RPMI7951 (cell line): ENCODE measurements around the gene PLXNA4. TPM values are rescaled to one million over a fixed set of nuclear protein-coding genes. Genes with fewer than 3 reads are reported as not detected.
A peak's percentile ranks its signal among the peaks of the same experiment; 100 is the strongest.

ENCODE experiments used
- DNase-seq: peaks from one replicate; pipeline ENCODE4 v3.0.0-alpha.2; 2012; ENCODE audit warnings: low read depth
- total RNA-seq: library from RNA; depleted of rRNA; stranded (reverse); fragments of >200 nt; shearing (Covaris generic); gene quantifications from 2 replicates; pipeline ENCODE4 v1.2.3, GENCODE V29; 2014

The PLXNA4 gene
- total RNA-seq, 1 experiment from 2014 or later = 1.4 TPM

DNA sequence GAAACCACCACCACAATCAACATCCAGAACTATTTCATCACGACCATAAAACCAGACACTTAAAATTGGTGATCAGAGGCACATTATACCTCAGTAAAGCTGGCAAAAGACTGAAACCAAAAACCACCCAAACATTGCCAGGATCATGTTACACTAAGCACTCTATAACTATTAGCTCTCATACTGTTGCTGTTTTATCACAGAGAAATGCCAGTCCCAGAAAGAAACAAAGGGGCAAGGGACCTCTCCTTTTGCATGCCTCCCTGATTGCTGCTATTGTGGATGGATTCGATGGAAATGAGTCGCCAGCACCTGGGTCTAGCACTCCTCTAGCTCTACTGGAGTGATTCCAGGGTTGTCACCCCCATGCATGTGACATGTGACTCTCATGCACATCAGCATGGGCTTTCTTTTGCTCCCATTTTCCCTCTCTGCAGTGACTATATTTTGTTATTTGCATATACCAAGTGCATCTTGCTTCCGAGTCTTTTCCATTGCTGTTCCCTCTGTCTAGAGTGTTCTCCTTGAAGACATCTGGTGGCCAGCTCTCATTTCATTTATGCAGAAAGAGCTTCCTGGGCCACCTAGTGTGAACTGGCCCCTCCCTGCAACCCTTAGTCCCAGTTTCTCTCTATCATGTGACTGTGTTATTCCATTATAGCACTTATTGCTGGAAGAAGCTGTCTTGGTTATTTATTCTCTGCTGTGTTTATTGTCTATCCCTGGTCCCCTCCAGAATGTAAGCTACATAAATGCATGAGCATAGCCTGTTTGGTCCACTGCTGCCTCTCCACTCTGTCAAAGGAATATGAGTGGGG is 300.6 kb downstream of the PLXNA4 start:
- DNase-seq = peak; percentile 67

DNA sequence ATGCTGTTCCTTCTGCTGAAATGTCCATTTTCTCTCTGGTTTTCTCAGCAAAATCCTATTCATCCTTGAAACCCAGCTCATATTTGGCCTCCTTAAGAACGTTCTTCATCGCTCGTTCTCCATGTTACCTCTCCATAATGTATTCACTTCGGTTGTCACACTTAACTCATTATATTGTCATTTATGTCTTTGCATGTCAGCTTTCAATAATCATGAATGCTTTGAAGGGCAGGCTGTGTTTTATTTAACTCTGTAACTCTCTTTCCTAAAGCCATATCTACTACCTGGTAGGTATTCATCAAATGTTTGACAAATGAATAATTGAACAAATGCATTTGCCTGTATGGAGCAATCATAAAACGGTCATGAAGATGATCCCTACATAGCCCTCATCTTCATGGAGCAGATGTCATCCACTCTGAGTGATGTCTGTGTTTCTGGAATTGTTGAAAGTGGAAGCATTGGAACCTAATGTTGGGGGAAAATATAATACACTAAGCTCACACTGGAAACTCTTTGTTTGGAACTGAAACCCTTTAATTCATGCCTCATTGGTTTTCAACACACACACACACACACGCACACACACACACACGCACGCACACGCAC is 303.4 kb downstream of the PLXNA4 start:
- no peak for DNase-seq

- DNase-seq = peak; percentile 44
Observed at GRCh38 chr7:132270517-132270916, 305.8 kb downstream of the PLXNA4 start.

DNA sequence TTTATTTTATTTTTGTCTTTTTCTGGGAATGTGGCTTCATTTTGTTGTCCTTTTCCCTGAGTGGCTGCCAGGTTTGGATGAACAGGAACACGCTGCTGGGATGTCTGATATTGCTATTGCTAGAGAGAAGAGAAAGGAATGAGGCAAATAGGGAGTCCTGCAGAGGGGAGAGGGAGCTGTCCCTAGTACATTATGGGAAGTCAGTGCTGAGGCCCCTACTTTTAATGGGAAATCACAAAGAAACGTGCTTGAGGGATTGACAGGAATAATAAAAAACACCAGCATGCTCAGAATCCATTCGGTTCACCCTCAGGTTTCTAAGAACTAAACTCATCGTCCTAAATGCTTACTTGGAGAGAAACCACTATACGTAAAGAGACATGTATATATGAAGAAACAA is 306.6 kb downstream of the PLXNA4 start:
- no peak for DNase-seq

GRCh38 chr7:132263151-132263550 is 313.1 kb downstream of the PLXNA4 start:
- no peak for DNase-seq

- DNase-seq = no peak
Observed at GRCh38 chr7:132262160-132262470, 314.2 kb downstream of the PLXNA4 start.

- peak; percentile 16 for DNase-seq
Observed at GRCh38 chr7:132261327-132262159, 314.7 kb downstream of the PLXNA4 start.

DNA sequence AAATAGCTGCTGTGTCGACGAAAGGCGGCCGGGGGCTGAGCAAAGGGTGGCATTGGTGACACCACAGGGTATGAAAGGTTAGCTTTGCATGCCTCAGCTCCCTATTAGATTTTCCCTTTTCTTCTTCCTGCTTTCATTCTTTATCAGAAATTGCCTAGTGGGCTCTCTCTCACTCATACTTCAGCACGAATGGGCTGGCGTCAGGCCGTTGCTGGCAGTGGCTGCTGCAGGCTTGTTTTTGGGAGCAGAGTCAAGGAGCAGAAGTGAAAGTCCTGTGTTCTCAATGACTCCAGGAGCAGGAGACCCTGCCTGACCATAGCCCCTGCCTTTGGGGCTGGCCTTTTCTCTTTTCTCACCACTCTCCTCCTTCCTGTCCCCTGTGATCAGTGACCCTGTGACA is 318.0 kb downstream of the PLXNA4 start:
- DNase-seq = no peak

DNA sequence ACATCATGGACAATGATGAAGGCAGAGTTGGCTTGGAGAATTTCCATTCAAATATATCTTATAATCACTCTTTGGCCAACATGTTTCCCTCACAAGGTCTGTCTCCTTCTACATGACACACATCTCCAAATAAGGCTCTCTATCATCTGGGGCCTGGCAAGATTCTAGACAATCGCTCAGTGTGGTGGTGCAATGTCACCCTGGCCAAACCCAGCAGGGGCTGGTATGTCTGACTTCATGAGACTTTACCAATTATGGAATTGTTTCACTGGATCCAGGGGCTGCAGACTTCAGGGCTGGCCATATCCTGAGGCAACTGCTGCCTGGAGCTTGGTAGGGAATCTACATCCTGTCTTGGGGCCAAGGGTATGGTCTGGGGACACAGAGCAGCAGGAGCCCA is 319.0 kb downstream of the PLXNA4 start:
- no peak for DNase-seq

DNA sequence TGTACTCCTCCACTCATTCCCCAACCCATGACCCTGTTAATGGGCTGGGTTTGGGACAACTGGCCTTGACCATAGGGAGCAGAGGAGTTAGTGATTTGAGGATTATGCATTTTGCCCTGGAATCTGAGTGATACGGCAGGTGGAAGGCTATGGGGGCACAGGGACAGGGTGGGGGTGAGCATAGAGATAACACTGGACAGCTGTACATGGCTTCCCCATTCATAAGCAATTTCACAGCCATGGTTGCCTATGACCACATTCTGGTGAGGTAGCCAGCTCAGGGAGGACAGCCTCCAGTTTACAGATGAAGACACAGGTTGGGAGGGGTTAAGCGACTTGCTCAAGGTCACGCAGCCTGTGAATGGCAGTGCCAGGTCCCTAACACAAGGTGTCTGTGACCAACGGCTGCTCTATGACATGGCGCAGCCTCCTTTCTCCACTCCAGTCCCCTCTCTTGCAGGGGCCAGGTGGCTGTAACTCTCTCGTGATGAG is 319.5 kb downstream of the PLXNA4 start:
- no peak for DNase-seq

GRCh38 chr7:132255898-132256297 is 320.4 kb downstream of the PLXNA4 start:
- DNase-seq = peak; percentile 22

GRCh38 chr7:132255115-132255797 is 321.0 kb downstream of the PLXNA4 start:
- no peak for DNase-seq

- no peak for DNase-seq
Observed at GRCh38 chr7:132254455-132254854, 321.8 kb downstream of the PLXNA4 start.

DNA sequence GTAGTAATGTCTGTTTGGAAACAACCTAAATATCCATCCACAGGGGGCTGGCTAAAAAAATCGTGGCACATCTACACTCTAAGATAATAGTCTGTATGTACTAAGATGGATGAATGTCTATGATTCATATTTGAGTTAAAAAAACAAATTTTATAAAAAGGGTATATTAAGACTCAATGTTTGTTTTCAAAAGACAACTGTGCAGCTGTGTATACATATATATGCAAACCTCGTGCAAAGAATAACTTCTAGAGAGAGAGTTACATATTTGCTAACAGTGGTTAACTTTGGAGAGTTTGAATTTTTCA is 323.5 kb downstream of the PLXNA4 start:
- DNase-seq = no peak

GRCh38 chr7:132251327-132251659 is 325.0 kb downstream of the PLXNA4 start:
- peak; percentile 48 for DNase-seq

DNA sequence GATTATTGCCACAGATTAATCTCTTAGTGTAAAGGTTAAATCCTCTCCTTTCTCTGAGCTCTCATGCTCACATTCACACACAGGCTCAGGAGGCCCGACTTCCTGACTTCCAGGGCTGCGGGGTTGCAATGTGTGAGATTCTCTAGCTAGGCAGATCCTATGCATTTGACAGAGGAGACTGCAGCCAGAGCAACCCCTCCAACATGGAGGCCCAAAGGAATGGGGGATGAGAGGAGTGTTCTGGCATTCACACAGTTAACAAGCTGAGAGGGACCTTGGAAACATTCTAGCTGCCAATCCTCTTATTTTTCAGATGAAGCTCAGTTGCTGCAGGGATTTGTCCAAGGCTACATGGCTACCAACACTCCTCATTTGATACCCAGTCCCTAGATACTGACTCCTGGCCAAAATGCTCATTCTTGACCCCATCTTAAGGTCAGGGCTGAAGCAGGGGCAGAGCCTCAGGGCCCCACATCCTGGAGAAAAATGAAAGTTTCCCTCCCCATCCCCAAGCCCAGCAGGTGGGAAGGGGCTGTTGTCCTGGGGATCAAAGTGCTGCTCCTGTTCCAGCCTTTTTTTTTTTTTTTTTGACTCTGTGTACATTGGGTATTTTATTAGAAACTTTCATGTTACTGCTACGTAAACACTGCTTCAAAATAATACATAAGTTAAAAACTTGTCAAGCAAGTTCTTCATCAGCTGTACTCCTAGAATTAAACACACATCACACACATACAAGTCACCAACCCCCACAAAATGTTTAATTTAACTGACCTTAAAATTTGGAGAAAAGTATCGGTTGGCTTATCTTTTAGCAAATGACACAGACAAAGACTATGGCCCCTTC is 325.6 kb downstream of the PLXNA4 start:
- DNase-seq = no peak

GRCh38 chr7:132249256-132249971 is 326.9 kb downstream of the PLXNA4 start:
- DNase-seq = peak; percentile 20

GRCh38 chr7:132248841-132249240 is 327.4 kb downstream of the PLXNA4 start:
- no peak for DNase-seq

GRCh38 chr7:132247995-132248618 is 328.2 kb downstream of the PLXNA4 start:
- no peak for DNase-seq

- no peak for DNase-seq
Observed at GRCh38 chr7:132246591-132246990, 329.7 kb downstream of the PLXNA4 start.
